Fibroblast of villous mesenchyme (primary cell): ENCODE measurements around the gene ADGRF1. TPM values are rescaled to one million over a fixed set of nuclear protein-coding genes. Genes with fewer than 3 reads are reported as not detected.

Experiments used
- DNase-seq: peaks from one replicate; pipeline ENCODE4 v3.0.0-alpha.2; 2010; ENCODE audit warnings: low read depth
- H3K4me3 ChIP-seq: 2 replicates; pipeline ENCODE4 v1.5.1; 2011; ENCODE audit warnings: low read depth, mild to moderate bottlenecking, low read length
- total RNA-seq: library from RNA; depleted of rRNA; stranded (reverse); fragments of >200 nt; gene quantifications from 2 replicates; pipeline ENCODE4 v1.2.3, GENCODE V29; 2012
- TF ChIP-seq, protein P1 (sequence below): IDR thresholded peaks from 2 replicates; pipeline ENCODE4 v1.5.1; 2012; ENCODE audit warnings: low read depth, mild to moderate bottlenecking, low read length; ENCODE audit not compliant: insufficient read depth

Gene ADGRF1
- total RNA-seq, 1 donor = under 0.01 TPM

- no peak for DNase-seq
- TF ChIP-seq, protein P1, sequence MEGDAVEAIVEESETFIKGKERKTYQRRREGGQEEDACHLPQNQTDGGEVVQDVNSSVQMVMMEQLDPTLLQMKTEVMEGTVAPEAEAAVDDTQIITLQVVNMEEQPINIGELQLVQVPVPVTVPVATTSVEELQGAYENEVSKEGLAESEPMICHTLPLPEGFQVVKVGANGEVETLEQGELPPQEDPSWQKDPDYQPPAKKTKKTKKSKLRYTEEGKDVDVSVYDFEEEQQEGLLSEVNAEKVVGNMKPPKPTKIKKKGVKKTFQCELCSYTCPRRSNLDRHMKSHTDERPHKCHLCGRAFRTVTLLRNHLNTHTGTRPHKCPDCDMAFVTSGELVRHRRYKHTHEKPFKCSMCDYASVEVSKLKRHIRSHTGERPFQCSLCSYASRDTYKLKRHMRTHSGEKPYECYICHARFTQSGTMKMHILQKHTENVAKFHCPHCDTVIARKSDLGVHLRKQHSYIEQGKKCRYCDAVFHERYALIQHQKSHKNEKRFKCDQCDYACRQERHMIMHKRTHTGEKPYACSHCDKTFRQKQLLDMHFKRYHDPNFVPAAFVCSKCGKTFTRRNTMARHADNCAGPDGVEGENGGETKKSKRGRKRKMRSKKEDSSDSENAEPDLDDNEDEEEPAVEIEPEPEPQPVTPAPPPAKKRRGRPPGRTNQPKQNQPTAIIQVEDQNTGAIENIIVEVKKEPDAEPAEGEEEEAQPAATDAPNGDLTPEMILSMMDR = no peak
- no peak overlapping the region for H3K4me3 ChIP-seq
Measured at GRCh38 chr6:46948699-46949098, 93.4 kb downstream of the ADGRF1 start.

Other genes with a start within 250 kb of the ADGRF1 start
- not detected in 2 replicates for gene MEP1A, start 248.9 kb downstream of the ADGRF1 start, total RNA-seq
- 0.86 and 6.1 TPM in 2 replicates for gene ADGRF5, start 120.4 kb downstream of the ADGRF1 start, total RNA-seq